H9 (cell line): ENCODE results near the gene MBP. TPM values are rescaled to one million over a fixed set of nuclear protein-coding genes. Genes with fewer than 3 reads are reported as not detected.

Source experiments
- DNase-seq: peaks from one replicate; pipeline ENCODE4 v3.0.0-alpha.2; 2017
- H2AFZ ChIP-seq: one replicate; pipeline ENCODE4 v1.6.1; 2013; ENCODE audit warnings: mild to moderate bottlenecking, low read length, control low read depth, moderate library complexity
- H2AK5ac ChIP-seq: 2 replicates; pipeline ENCODE4 v1.6.1; 2013; ENCODE audit warnings: low read length, control low read depth, mixed read lengths; ENCODE audit not compliant: insufficient read length
- H2BK120ac ChIP-seq: one replicate; pipeline ENCODE4 v1.6.1; 2013; ENCODE audit warnings: low read depth, mild to moderate bottlenecking, low read length, control low read depth, inconsistent platforms; ENCODE audit not compliant: poor library complexity, severe bottlenecking
- H2BK12ac ChIP-seq: 2 replicates; pipeline ENCODE4 v1.6.1; 2013; ENCODE audit warnings: low read length, control low read depth, mixed read lengths, low read depth; ENCODE audit not compliant: insufficient read length
- H2BK15ac ChIP-seq: 2 replicates; pipeline ENCODE4 v1.6.1; 2013; ENCODE audit warnings: low read depth, low read length, control low read depth
- H2BK20ac ChIP-seq: one replicate; pipeline ENCODE4 v1.6.1; 2013; ENCODE audit warnings: low read depth, mild to moderate bottlenecking, low read length, control low read depth, inconsistent platforms; ENCODE audit not compliant: poor library complexity, severe bottlenecking
- H2BK5ac ChIP-seq: 2 replicates; pipeline ENCODE4 v1.6.1; 2013; ENCODE audit warnings: low read length, control low read depth, mixed read lengths; ENCODE audit not compliant: insufficient read length
- H3K14ac ChIP-seq: 2 replicates; pipeline ENCODE4 v1.6.1; 2013; ENCODE audit warnings: low read length, control low read depth; ENCODE audit not compliant: insufficient read depth
- H3K18ac ChIP-seq: 2 replicates; pipeline ENCODE4 v1.6.1; 2013; ENCODE audit warnings: low read depth, mild to moderate bottlenecking, mixed read lengths, low read length, control low read depth; ENCODE audit not compliant: insufficient read length
- H3K23ac ChIP-seq: 2 replicates; pipeline ENCODE4 v1.6.1; 2013; ENCODE audit warnings: low read length, control low read depth, mixed read lengths, low read depth; ENCODE audit not compliant: insufficient read length
- H3K23me2 ChIP-seq: 2 replicates; pipeline ENCODE4 v1.6.1; 2013; ENCODE audit warnings: low read depth, mild to moderate bottlenecking, mixed read lengths, low read length, control low read depth; ENCODE audit not compliant: insufficient read length, poor library complexity, severe bottlenecking
- H3K27ac ChIP-seq: 2 replicates; pipeline ENCODE4 v1.5.1; 2013; ENCODE audit warnings: low read length, control low read depth, mixed read lengths, low read depth; ENCODE audit not compliant: insufficient read length
- H3K27me3 ChIP-seq: 2 replicates; pipeline ENCODE4 v1.6.1; 2013; ENCODE audit warnings: low read length, control low read depth, inconsistent platforms; ENCODE audit not compliant: insufficient read depth
- H3K4ac ChIP-seq: 2 replicates; pipeline ENCODE4 v1.6.1; 2013; ENCODE audit warnings: low read depth, mild to moderate bottlenecking, control low read depth, inconsistent platforms, low read length, moderate library complexity
- H3K4me1 ChIP-seq: 2 replicates; pipeline ENCODE4 v1.6.1; 2013; ENCODE audit warnings: low read length, control low read depth, inconsistent platforms; ENCODE audit not compliant: insufficient read depth
- H3K4me2 ChIP-seq: 2 replicates; pipeline ENCODE4 v1.6.1; 2013; ENCODE audit warnings: low read length, control low read depth, mixed read lengths; ENCODE audit not compliant: insufficient read length, insufficient read depth
- H3K56ac ChIP-seq: 2 replicates; pipeline ENCODE4 v1.6.1; 2013; ENCODE audit warnings: low read depth, mild to moderate bottlenecking, mixed read lengths, low read length, control low read depth; ENCODE audit not compliant: insufficient read length
- H3K79me1 ChIP-seq: 2 replicates; pipeline ENCODE4 v1.6.1; 2013; ENCODE audit warnings: low read depth, mild to moderate bottlenecking, moderate library complexity, low read length, control low read depth, inconsistent platforms; ENCODE audit not compliant: insufficient read depth, poor library complexity, severe bottlenecking
- H3K79me2 ChIP-seq: 2 replicates; pipeline ENCODE4 v1.6.1; 2013; ENCODE audit warnings: low read length, control low read depth, inconsistent platforms; ENCODE audit not compliant: insufficient read depth
- H3K9ac ChIP-seq: 2 replicates; pipeline ENCODE4 v1.6.1; 2013; ENCODE audit warnings: low read length, control low read depth, mixed read lengths; ENCODE audit not compliant: insufficient read length; ENCODE audit errors: extremely low read depth
- H3K9me3 ChIP-seq: one replicate; pipeline ENCODE4 v1.6.1; 2013; ENCODE audit warnings: low read depth, low read length, inconsistent platforms; ENCODE audit not compliant: control insufficient read depth
- H3T11ph ChIP-seq: one replicate; pipeline ENCODE4 v1.6.1; 2013; ENCODE audit warnings: mild to moderate bottlenecking, low read length, control low read depth, inconsistent platforms
- H4K20me1 ChIP-seq: one replicate; pipeline ENCODE4 v1.6.1; 2013; ENCODE audit not compliant: control insufficient read depth, insufficient read length, insufficient read depth
- H4K5ac ChIP-seq: 2 replicates; pipeline ENCODE4 v1.6.1; 2013; ENCODE audit warnings: low read depth, mild to moderate bottlenecking, mixed read lengths, low read length, control low read depth; ENCODE audit not compliant: insufficient read length
- H4K8ac ChIP-seq: replicated peaks from 2 replicates; pipeline ENCODE4 v1.6.1; 2013; ENCODE audit warnings: low read length, control low read depth, mixed read lengths, low read depth; ENCODE audit not compliant: insufficient read length
- H4K91ac ChIP-seq: 2 replicates; pipeline ENCODE4 v1.6.1; 2013; ENCODE audit warnings: low read depth, mild to moderate bottlenecking, moderate library complexity, mixed read lengths, low read length, control low read depth; ENCODE audit not compliant: insufficient read length
- H3K27ac Mint-ChIP-seq, 3 experiments: 2 replicates in 2 of 3; 3 replicates in 1 of 3; pipeline ENCODE4 v1.8.0; 2020 to 2021; ENCODE audit warnings: mixed read lengths in 3 of 3, mild to moderate bottlenecking in 1 of 3, moderate library complexity in 1 of 3
- H3K27me3 Mint-ChIP-seq: 2 replicates; pipeline ENCODE4 v1.8.0; 2021; ENCODE audit warnings: low read depth, mild to moderate bottlenecking, moderate library complexity, mixed read lengths
- H3K36me3 Mint-ChIP-seq, 3 experiments: 2 replicates in 2 of 3; 3 replicates in 1 of 3; pipeline ENCODE4 v1.8.0; 2020 to 2021; ENCODE audit warnings: low read depth in 3 of 3, mixed read lengths in 3 of 3; ENCODE audit not compliant: insufficient read depth in 1 of 3
- H3K4me1 Mint-ChIP-seq, 2 experiments: 2 replicates each; pipeline ENCODE4 v1.8.0; 2020; ENCODE audit warnings: mixed read lengths in 2 of 2
- H3K4me3 Mint-ChIP-seq, 2 experiments: 2 replicates in 1 of 2; 3 replicates in 1 of 2; pipeline ENCODE4 v1.8.0; 2020 to 2021; ENCODE audit warnings: mild to moderate bottlenecking in 2 of 2, mixed read lengths in 2 of 2, moderate library complexity in 1 of 2
- H3K9me3 Mint-ChIP-seq, 2 experiments: 2 replicates in 1 of 2; 3 replicates in 1 of 2; pipeline ENCODE4 v1.8.0; 2020; ENCODE audit warnings: mild to moderate bottlenecking in 2 of 2, mixed read lengths in 2 of 2, moderate library complexity in 1 of 2
- WGBS: extraction: QIAGEN DNeasy Blood & Tissue Kit; methylation state at CpG from one replicate; pipeline ENCODE4 v1.1.7; 2013; ENCODE audit warnings: missing lambda C conversion rate, low lambda C conversion rate, mixed read lengths; ENCODE audit not compliant: insufficient read length; ENCODE audit errors: extremely low coverage; 5-methylcytosine and 5-hydroxymethylcytosine counted together
- total RNA-seq: library from RNA; stranded (reverse); gene quantifications from 2 replicates; pipeline ENCODE4 v1.2.1, GENCODE V29; 2021
- TF ChIP-seq, protein P1 (sequence below): fragments of 200-600 bp; sonication (generic); conservative IDR thresholded peaks from 3 replicates; pipeline ENCODE4 v1.8.0; 2021; ENCODE audit warnings: antibody characterized with exemption, mild to moderate bottlenecking

MBP gene
- total RNA-seq, 1 experiment from 2014 or later = 8.6 TPM

DNA sequence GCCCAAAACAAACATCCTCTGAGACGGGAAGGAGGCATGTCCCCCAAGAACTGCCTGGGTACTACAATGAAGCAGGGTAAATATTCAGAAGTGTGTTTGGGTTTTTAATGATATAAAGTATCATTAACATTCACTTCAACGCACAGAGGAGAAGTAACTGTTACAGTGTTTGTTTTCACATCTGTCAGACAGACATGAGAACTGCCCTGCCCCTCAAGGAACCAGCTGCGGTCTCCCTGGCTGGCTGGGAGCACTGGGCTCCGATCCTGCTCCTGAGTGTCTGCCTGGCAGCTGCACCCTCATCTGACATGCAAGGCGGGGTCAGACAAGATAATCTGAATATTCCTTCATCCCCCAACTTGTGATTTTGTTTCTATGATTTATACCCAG is 75.6 kb downstream of the MBP start:
- H4K8ac ChIP-seq = no peak overlapping the region
- H2BK5ac ChIP-seq = no peak overlapping the region
- no peak overlapping the region for H3K56ac ChIP-seq
- no peak overlapping the region for H4K5ac ChIP-seq
- TF ChIP-seq, protein P1, sequence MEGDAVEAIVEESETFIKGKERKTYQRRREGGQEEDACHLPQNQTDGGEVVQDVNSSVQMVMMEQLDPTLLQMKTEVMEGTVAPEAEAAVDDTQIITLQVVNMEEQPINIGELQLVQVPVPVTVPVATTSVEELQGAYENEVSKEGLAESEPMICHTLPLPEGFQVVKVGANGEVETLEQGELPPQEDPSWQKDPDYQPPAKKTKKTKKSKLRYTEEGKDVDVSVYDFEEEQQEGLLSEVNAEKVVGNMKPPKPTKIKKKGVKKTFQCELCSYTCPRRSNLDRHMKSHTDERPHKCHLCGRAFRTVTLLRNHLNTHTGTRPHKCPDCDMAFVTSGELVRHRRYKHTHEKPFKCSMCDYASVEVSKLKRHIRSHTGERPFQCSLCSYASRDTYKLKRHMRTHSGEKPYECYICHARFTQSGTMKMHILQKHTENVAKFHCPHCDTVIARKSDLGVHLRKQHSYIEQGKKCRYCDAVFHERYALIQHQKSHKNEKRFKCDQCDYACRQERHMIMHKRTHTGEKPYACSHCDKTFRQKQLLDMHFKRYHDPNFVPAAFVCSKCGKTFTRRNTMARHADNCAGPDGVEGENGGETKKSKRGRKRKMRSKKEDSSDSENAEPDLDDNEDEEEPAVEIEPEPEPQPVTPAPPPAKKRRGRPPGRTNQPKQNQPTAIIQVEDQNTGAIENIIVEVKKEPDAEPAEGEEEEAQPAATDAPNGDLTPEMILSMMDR = no peak
- H3K27me3 ChIP-seq = no peaks in the 10 kb centered on the region
- no peak overlapping the region for H2BK120ac ChIP-seq
- H4K91ac ChIP-seq = no peak overlapping the region
- no peak overlapping the region for H3T11ph ChIP-seq
- Mint-ChIP-seq H3K4me1 (peaks cover 42 to 45% of the 10 kb centered on the region in 2 experiments), H3K27me3 (peaks cover 11% of the 10 kb centered on the region), H3K9me3 (no peaks in the 10 kb centered on the region), H3K36me3 (no peaks in the 10 kb centered on the region), H3K4me3 (peak overlapping the region in 1 of 2 experiments; percentile 28; a peak in 2 of 5 replicates), H3K27ac (no peak overlapping the region)
- H2BK12ac ChIP-seq = no peak overlapping the region
- no peak overlapping the region for H2BK15ac ChIP-seq
- no peak overlapping the region for H3K9ac ChIP-seq
- no peak overlapping the region for H2AK5ac ChIP-seq
- DNase-seq = no peak
- H3K27ac ChIP-seq = no peak overlapping the region
- no peak overlapping the region for H3K4me2 ChIP-seq
- H3K23me2 ChIP-seq = no peaks in the 10 kb centered on the region
- no peak overlapping the region for H3K23ac ChIP-seq
- no peak overlapping the region for H2AFZ ChIP-seq
- peaks cover 2% of the 10 kb centered on the region; the same call in 1 of the 2 replicates for H3K4me1 ChIP-seq
- no peaks in the 10 kb centered on the region for H3K9me3 ChIP-seq
- H3K18ac ChIP-seq = no peak overlapping the region
- no peaks in the 10 kb centered on the region for H3K79me1 ChIP-seq
- no peaks in the 10 kb centered on the region for H3K79me2 ChIP-seq
- no peak overlapping the region for H3K14ac ChIP-seq
- H3K4ac ChIP-seq = no peak overlapping the region
- no peaks in the 10 kb centered on the region for H4K20me1 ChIP-seq
- no peak overlapping the region for H2BK20ac ChIP-seq
- no CpG with 5 or more reads among the region's 5 CpGs for WGBS
